HCT116 (cell line): ENCODE data around the gene DACT1. TPM values are rescaled to one million over a fixed set of nuclear protein-coding genes. Genes with fewer than 3 reads are reported as not detected.

Experiments used
- ATAC-seq: fragments of 200-7000 bp; cut with Tn5 transposase; 2 replicates; pipeline ENCODE4 v1.9.1; 2020; ENCODE audit warnings: mild to moderate bottlenecking, moderate library complexity
- BruUV-seq: library from RNA; stranded (reverse); fragments of 400-500 nt; replicated peaks from 2 replicates; lab custom pipeline; 2021; lab: Mats Ljungman, UMichigan
- CTCF ChIA-PET: fragments of 300-600 bp; sonication (Branson Sonifier 250); formaldehyde crosslinking; loops from one replicate; lab custom pipeline; 2021; ENCODE audit warnings: antibody characterized with exemption; lab: Charles Lee
- POLR2A ChIA-PET: fragments of 300-600, 350-600 bp; sonication (Branson Sonifier 250); formaldehyde crosslinking; loops from one replicate; lab custom pipeline; 2021; ENCODE audit warnings: antibody characterized with exemption; lab: Charles Lee
- RAD21 ChIA-PET, 2 experiments: fragments of 300-600 bp; sonication (Branson Sonifier 250); formaldehyde crosslinking; loops; one replicate each; lab custom pipeline; 2023; ENCODE audit warnings: low total read pairs in 2 of 2; ENCODE audit not compliant: uncharacterized antibody in 2 of 2, unreplicated experiment in 2 of 2, low non-redundant PET in 1 of 2; lab: Charles Lee
- DNase-seq: peaks from one replicate; pipeline ENCODE4 v3.0.0-alpha.2; 2010; ENCODE audit warnings: low read depth, low spot score
- H2AFZ ChIP-seq: fragments of 200-600 bp; shearing (Covaris generic), sonication (generic); 2 replicates; pipeline ENCODE4 v1.6.1; 2017; ENCODE audit warnings: low read depth, mixed run types, mixed read lengths, antibody characterized with exemption, low read length; ENCODE audit not compliant: poor library complexity, severe bottlenecking
- H3K27ac ChIP-seq: 2 replicates; pipeline ENCODE4 v1.5.1; 2012; ENCODE audit warnings: low read depth, low read length
- H3K27me3 ChIP-seq: fragments of 200-600 bp; sonication (generic); 2 replicates; pipeline ENCODE4 v1.6.1; 2016; ENCODE audit warnings: mixed run types, low read length, mixed read lengths; ENCODE audit not compliant: insufficient read depth
- H3K36me3 ChIP-seq, 2 experiments: fragments of 200-500 bp in 1 of 2; fragments of 200-600 bp in 1 of 2; sonication (Bioruptor generic) in 1 of 2; sonication (generic) in 1 of 2; 2 replicates each; pipeline versions ENCODE4 v1.5.1 to v1.6.1; 2014 to 2016; ENCODE audit warnings: low read length in 2 of 2, inconsistent platforms in 1 of 2, mixed read lengths in 1 of 2, mixed run types in 1 of 2; ENCODE audit not compliant: insufficient read depth in 2 of 2, control insufficient read depth in 1 of 2
- H3K4me1 ChIP-seq, 2 experiments: fragments of 200-600 bp in 1 of 2; sonication (generic) in 1 of 2; 2 replicates each; pipeline versions ENCODE4 v1.5.1 to v1.6.1; 2012 to 2017; ENCODE audit warnings: low read length in 2 of 2, inconsistent platforms in 1 of 2, mild to moderate bottlenecking in 1 of 2, mixed read lengths in 1 of 2, mixed run types in 1 of 2, moderate library complexity in 1 of 2; ENCODE audit not compliant: insufficient read depth in 2 of 2, control insufficient read depth in 1 of 2
- H3K4me2 ChIP-seq: fragments of 200-600 bp; sonication (generic); 2 replicates; pipeline ENCODE4 v1.6.1; 2017; ENCODE audit warnings: mixed run types, low read length, mixed read lengths
- H3K4me3 ChIP-seq, 2 experiments: fragments of 200-600 bp in 1 of 2; sonication (generic) in 1 of 2; replicated peaks in 1 of 2; 2 replicates each; pipeline ENCODE4 v1.5.1; 2011 to 2016; ENCODE audit warnings: low read length in 2 of 2, control low read depth in 1 of 2, low read depth in 1 of 2, mild to moderate bottlenecking in 1 of 2, mixed read lengths in 1 of 2, mixed run types in 1 of 2
- H3K79me2 ChIP-seq: fragments of 200-600 bp; sonication (generic); 2 replicates; pipeline ENCODE4 v1.6.1; 2017; ENCODE audit warnings: mild to moderate bottlenecking, mixed run types, low read length, moderate library complexity, mixed read lengths; ENCODE audit not compliant: insufficient read depth
- H3K9ac ChIP-seq: fragments of 200-600 bp; sonication (generic); 2 replicates; pipeline ENCODE4 v1.6.1; 2016; ENCODE audit warnings: low read length, mixed read lengths
- H3K9me2 ChIP-seq: fragments of 200-600 bp; sonication (generic), shearing (Covaris generic); 2 replicates; pipeline ENCODE4 v1.6.1; 2017; ENCODE audit warnings: mixed run types, mild to moderate bottlenecking, moderate library complexity; ENCODE audit not compliant: insufficient read depth
- H3K9me3 ChIP-seq, 2 experiments: fragments of 200-500 bp in 1 of 2; fragments of 200-600 bp in 1 of 2; sonication (Bioruptor generic) in 1 of 2; sonication (generic) in 1 of 2; 2 replicates each; pipeline ENCODE4 v1.6.1; 2014 to 2017; ENCODE audit warnings: low read length in 2 of 2, mixed read lengths in 2 of 2, inconsistent platforms in 1 of 2, low read depth in 1 of 2, mild to moderate bottlenecking in 1 of 2, mixed run types in 1 of 2, moderate library complexity in 1 of 2; ENCODE audit not compliant: control insufficient read depth in 1 of 2, insufficient read depth in 1 of 2
- H4K20me1 ChIP-seq: fragments of 200-600 bp; sonication (generic), shearing (Covaris generic); 2 replicates; pipeline ENCODE4 v1.6.1; 2017; ENCODE audit warnings: mixed run types, mild to moderate bottlenecking, moderate library complexity; ENCODE audit not compliant: insufficient read depth
- CBX3 ChIP-seq: IDR thresholded peaks from 2 replicates; pipeline ENCODE4 v1.6.1; 2012; ENCODE audit warnings: low read depth
- CEBPB ChIP-seq: IDR thresholded peaks from 2 replicates; pipeline ENCODE4 v1.6.1; 2012; ENCODE audit warnings: low read depth
- FOSL1 ChIP-seq: IDR thresholded peaks from 2 replicates; pipeline ENCODE4 v1.6.1; 2012; ENCODE audit warnings: low read depth
- POLR2AphosphoS5 ChIP-seq: IDR thresholded peaks from 2 replicates; pipeline ENCODE4 v1.6.1; 2011; ENCODE audit warnings: mild to moderate bottlenecking, low read depth, low read length, moderate library complexity
- SP1 ChIP-seq: IDR thresholded peaks from 2 replicates; pipeline ENCODE4 v1.6.1; 2012; ENCODE audit warnings: low read depth
- TCF7L2 ChIP-seq: IDR thresholded peaks from 2 replicates; pipeline ENCODE4 v1.7.0; 2011; ENCODE audit warnings: borderline replicate concordance, inconsistent platforms; ENCODE audit not compliant: insufficient read depth, insufficient read length; ENCODE audit errors: extremely low read depth
- ZFX ChIP-seq: fragments of 450-650 bp; IDR thresholded peaks from 2 replicates; pipeline ENCODE4 v1.6.1; 2017
- intact Hi-C: fragments of 100-400 bp; cut with micrococcal nuclease; formaldehyde crosslinking; loops from 2 replicates; pipeline ENCODE4 v1.10.0; 2022
- total RNA-seq: library from RNA; stranded (reverse); gene quantifications from one replicate; pipeline ENCODE4 v1.2.1, GENCODE V29; 2021; ENCODE audit not compliant: unreplicated experiment
- TF ChIP-seq, protein P1 (sequence below): IDR thresholded peaks from 2 replicates; pipeline ENCODE4 v1.6.1; 2012
- TF ChIP-seq, protein P2 (sequence below): IDR thresholded peaks from 2 replicates; pipeline ENCODE4 v1.6.1; 2011; ENCODE audit warnings: mild to moderate bottlenecking, low read length, moderate library complexity; ENCODE audit not compliant: insufficient replicate concordance; ENCODE audit errors: extremely low read depth

Gene DACT1
- total RNA-seq, 1 experiment from 2014 or later, result 1.6 TPM

DNA sequence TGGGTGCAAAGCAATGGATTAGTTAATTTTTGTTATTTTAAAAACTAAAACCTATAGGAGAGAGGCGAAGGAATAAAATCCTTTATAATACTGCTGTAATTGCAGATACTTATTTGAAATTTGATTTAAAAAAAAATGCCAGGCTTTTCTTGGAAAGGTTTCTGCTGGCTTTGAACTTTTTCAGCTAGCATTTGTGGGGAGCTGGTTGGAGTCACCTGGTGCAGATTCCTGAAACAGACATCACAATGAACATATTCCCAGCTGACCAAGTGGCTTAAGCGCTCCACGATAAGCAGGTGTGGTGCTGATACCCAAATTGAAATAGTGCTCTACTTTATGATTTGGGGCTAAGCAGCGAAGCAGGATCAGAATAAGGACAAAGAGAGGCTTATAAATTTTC is 42.9 kb downstream of the DACT1 start (continued):
- no peak for TF ChIP-seq CEBPB
- no peak for TF ChIP-seq FOSL1
- TF ChIP-seq, protein P1, sequence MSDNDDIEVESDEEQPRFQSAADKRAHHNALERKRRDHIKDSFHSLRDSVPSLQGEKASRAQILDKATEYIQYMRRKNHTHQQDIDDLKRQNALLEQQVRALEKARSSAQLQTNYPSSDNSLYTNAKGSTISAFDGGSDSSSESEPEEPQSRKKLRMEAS, result no peak

DNA sequence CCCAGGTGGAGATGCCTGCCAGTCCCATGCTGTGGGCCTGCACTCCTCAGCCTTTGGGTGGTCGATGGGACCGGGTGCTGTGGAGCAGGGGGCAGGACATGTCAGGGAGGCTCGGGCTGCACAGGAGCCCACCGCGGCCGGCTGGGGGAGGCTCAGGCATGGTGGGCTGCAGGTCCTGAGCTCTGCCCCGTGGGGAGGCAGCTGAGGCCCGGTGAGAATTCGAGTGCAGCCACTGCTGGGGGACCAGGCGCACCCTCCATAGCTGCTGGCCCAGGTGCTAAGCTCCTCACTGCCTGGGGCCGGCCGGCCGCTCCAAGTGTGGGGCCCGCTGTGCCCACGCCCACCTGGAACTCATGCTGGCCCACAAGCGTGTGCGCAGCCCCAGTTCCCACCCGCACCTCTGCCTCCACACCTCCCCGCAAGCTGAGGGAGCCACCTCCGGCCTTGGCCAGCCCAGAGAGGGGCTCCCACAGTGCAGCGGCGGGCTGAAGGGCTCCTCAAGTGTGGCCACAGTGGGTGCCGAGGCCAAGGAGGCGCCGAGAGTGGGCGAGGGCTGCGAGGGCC is 49.6 kb downstream of the DACT1 start:
- Histone ChIP-seq H3K4me2 (no peak overlapping the region), H3K4me3 (no peak overlapping the region), H3K27ac (no peak overlapping the region), H3K4me1 (no peaks in the 10 kb centered on the region), H3K9me3 (no peaks in the 10 kb centered on the region), H3K27me3 (no peaks in the 10 kb centered on the region), H3K79me2 (no peaks in the 10 kb centered on the region), H4K20me1 (no peaks in the 10 kb centered on the region), H2AFZ (no peak overlapping the region), H3K9me2 (no peaks in the 10 kb centered on the region), H3K36me3 (no peaks in the 10 kb centered on the region), H3K9ac (no peak overlapping the region)
- CTCF ChIA-PET, result no interaction called here
- RAD21 ChIA-PET, result no interaction called here
- POLR2A ChIA-PET, result no interaction called here
- DNase-seq, result no peak
- ATAC-seq, result no peak
- TF ChIP-seq TCF7L2, result no peak
- no TSS peak for BruUV-seq
- intact Hi-C loops, result no loop called here

DNA sequence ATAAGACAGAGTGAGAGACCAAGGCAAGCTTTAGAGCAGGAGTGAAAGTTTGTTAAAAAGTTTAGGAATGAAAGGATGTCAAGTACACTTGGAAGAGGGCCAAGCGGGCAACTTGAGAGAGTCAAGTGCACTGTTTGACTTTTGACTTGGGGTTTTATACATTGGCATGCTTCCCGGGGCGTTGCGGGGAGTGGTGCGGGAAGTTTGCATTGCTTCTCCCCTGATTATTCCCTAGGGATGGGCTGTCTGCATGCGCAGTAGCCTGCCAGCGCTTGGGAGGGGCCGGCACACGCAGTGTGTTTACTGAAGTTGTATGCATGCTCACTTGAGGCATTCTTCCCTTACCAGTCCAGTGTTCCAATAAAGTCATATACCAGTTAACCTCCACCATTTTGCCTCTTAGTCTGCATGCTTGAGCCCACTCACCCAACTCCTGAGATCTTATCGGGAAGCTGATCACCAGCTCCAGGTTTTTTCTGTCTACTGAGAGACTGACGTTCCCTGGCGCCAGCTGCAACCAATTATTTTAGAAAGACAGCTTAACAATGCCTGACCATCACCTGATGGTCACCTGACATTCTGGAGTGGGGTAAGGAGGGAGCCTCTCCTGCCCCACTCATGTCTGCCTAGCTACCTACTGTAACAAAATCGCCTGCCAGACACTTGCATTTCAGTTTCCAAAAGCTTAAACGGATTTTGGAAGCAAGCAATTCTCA is 53.2 kb downstream of the DACT1 start:
- ChIA-PET CTCF (no interaction called here), POLR2A (no interaction called here), RAD21 (no interaction called here)
- no peaks in the 10 kb centered on the region for H3K9me3 ChIP-seq
- intact Hi-C loops, result no loop called here
- ATAC-seq (no peak), DNase-seq (no peak)
- no peaks in the 10 kb centered on the region for H3K27me3 ChIP-seq
- no TSS peak for BruUV-seq
- no peak overlapping the region for H2AFZ ChIP-seq
- H3K4me3 ChIP-seq, result no peak overlapping the region
- no peak overlapping the region for H3K9ac ChIP-seq
- H3K4me2 ChIP-seq, result no peak overlapping the region
- no peak for TF ChIP-seq ZFX
- no peak for TF ChIP-seq POLR2AphosphoS5
- TF ChIP-seq CBX3, result no peak
- TF ChIP-seq TCF7L2, result no peak
- TF ChIP-seq, protein P2, sequence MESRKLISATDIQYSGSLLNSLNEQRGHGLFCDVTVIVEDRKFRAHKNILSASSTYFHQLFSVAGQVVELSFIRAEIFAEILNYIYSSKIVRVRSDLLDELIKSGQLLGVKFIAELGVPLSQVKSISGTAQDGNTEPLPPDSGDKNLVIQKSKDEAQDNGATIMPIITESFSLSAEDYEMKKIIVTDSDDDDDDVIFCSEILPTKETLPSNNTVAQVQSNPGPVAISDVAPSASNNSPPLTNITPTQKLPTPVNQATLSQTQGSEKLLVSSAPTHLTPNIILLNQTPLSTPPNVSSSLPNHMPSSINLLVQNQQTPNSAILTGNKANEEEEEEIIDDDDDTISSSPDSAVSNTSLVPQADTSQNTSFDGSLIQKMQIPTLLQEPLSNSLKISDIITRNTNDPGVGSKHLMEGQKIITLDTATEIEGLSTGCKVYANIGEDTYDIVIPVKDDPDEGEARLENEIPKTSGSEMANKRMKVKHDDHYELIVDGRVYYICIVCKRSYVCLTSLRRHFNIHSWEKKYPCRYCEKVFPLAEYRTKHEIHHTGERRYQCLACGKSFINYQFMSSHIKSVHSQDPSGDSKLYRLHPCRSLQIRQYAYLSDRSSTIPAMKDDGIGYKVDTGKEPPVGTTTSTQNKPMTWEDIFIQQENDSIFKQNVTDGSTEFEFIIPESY, result no peak
- no peak for TF ChIP-seq SP1
- TF ChIP-seq, all 23 proteins: peak for 0
- Histone ChIP-seq H3K36me3 (no peaks in the 10 kb centered on the region), H3K27ac (no peak overlapping the region), H4K20me1 (no peaks in the 10 kb centered on the region), H3K9me2 (no peaks in the 10 kb centered on the region), H3K79me2 (no peaks in the 10 kb centered on the region), H3K4me1 (no peaks in the 10 kb centered on the region)
